ENCODE measurements around the gene KLHL40.

GRCh38 chr3:42666022-42666421 is 19.3 kb upstream of the KLHL40 start:
- TF ChIP-seq CTCF (IDR thresholded peaks at IDR 0.05), result no peak
- TF ChIP-seq CEBPB (IDR thresholded peaks at IDR 0.05), result no peak
- no peak for TF ChIP-seq MAX (IDR thresholded peaks at IDR 0.05)
- no peak for TF ChIP-seq POLR2AphosphoS2 (conservative IDR thresholded peaks at IDR 0.05; ENCODE audit: low read length)
- no peak for TF ChIP-seq POLR2A (IDR thresholded peaks at IDR 0.05; ENCODE audit: low read length)
- no peak for TF ChIP-seq BCL3 (IDR thresholded peaks at IDR 0.05)
- TF ChIP-seq ZC3H11A (IDR thresholded peaks at IDR 0.05), result no peak
- no peak for TF ChIP-seq REST (IDR thresholded peaks at IDR 0.05)
- no peak for TF ChIP-seq HOXB5 (CRISPR knock-in tag; IDR thresholded peaks at IDR 0.05)
- no peak for TF ChIP-seq USF2 (IDR thresholded peaks at IDR 0.05)
- no peak for TF ChIP-seq RCOR1 (IDR thresholded peaks at IDR 0.05; ENCODE audit: low read depth, low read length)
- TF ChIP-seq CBX8 (IDR thresholded peaks at IDR 0.05), result no peak
- no peak for TF ChIP-seq ZFP36 (IDR thresholded peaks at IDR 0.05; ENCODE audit: borderline replicate concordance, partially characterized antibody)

Data from A549 (cell line).